ENCODE results near the gene FLRT2.

DNA sequence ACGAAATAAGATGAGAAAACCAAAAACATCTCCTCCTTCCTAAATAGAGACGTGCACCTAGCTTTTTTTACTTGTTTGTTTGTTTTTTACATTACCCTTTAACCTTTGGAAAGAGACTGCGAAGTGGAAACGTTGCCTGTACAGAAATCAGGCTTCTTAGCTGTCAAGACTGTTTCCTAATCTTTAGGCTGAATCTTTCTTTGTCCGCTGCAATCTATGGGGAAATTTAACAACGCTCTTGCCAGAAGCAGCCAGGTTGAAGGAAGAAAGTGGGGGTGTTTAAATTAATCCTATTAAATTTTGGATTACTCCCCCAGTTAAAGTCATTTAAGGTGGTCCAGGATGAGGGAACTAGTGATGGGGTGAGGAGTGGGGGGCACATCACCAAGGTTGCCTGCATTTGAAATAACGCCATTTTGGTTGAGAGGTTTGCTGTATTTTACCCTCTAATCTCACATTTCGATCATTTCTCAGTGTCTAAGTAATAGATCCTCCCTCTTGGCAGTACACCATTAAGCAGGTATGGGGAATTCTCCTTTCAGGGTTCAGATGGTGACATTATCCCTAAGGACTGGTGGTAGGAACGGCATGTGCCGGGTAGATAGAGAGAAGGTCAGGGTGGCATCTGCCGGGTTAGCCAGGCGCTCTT is 2.6 kb downstream of the FLRT2 start:
- TF ChIP-seq, protein P1, sequence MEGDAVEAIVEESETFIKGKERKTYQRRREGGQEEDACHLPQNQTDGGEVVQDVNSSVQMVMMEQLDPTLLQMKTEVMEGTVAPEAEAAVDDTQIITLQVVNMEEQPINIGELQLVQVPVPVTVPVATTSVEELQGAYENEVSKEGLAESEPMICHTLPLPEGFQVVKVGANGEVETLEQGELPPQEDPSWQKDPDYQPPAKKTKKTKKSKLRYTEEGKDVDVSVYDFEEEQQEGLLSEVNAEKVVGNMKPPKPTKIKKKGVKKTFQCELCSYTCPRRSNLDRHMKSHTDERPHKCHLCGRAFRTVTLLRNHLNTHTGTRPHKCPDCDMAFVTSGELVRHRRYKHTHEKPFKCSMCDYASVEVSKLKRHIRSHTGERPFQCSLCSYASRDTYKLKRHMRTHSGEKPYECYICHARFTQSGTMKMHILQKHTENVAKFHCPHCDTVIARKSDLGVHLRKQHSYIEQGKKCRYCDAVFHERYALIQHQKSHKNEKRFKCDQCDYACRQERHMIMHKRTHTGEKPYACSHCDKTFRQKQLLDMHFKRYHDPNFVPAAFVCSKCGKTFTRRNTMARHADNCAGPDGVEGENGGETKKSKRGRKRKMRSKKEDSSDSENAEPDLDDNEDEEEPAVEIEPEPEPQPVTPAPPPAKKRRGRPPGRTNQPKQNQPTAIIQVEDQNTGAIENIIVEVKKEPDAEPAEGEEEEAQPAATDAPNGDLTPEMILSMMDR (conservative IDR thresholded peaks at IDR 0.05; ENCODE audit: low read depth, low read length) = no peak
- TF ChIP-seq EZH2 (IDR thresholded peaks at IDR 0.05; ENCODE audit: low read length, unreplicated experiment) = no peak

Measured in PC-3 (cell line).